Keratinocyte (primary cell): Measurements from ENCODE around the gene MED31. TPM values are rescaled to one million over a fixed set of nuclear protein-coding genes. Genes with fewer than 3 reads are reported as not detected.

ENCODE experiments used
- DNase-seq: peaks from one replicate; pipeline ENCODE4 v3.0.0-alpha.2; 2011; ENCODE audit warnings: low read depth, missing footprints, low spot score
- FAIRE-seq: peaks from 2 replicates; lab custom pipeline; 2011; peaks lifted over from hg19 to GRCh38; lab: Jason Lieb, UNC
- H2AFZ ChIP-seq: 2 replicates; pipeline ENCODE4 v1.6.0; 2012; ENCODE audit warnings: low read length, control low read depth, inconsistent platforms; ENCODE audit not compliant: control insufficient read depth
- H3K27ac ChIP-seq: 2 replicates; pipeline ENCODE4 v1.5.1; 2011; ENCODE audit warnings: low read length; ENCODE audit not compliant: control insufficient read depth, insufficient read depth
- H3K27me3 ChIP-seq: 3 replicates; pipeline ENCODE4 v1.6.0; 2011; ENCODE audit warnings: low read length; ENCODE audit not compliant: control insufficient read depth, insufficient read depth; ENCODE audit errors: extremely low read depth
- H3K36me3 ChIP-seq, 2 experiments: 2 replicates in 1 of 2; 3 replicates in 1 of 2; pipeline ENCODE4 v1.5.1; 2011; ENCODE audit warnings: low read length in 2 of 2, mild to moderate bottlenecking in 1 of 2; ENCODE audit not compliant: control insufficient read depth in 2 of 2, insufficient read depth in 2 of 2; ENCODE audit errors: extremely low read depth in 1 of 2
- H3K4me1 ChIP-seq: 3 replicates; pipeline ENCODE4 v1.5.1; 2011; ENCODE audit warnings: low read length; ENCODE audit not compliant: control insufficient read depth, insufficient read depth; ENCODE audit errors: extremely low read depth
- H3K4me2 ChIP-seq: 3 replicates; pipeline ENCODE4 v1.6.0; 2011; ENCODE audit warnings: low read depth, low read length; ENCODE audit not compliant: control insufficient read depth, insufficient read depth; ENCODE audit errors: extremely low read depth
- H3K4me3 ChIP-seq, 3 experiments: fragments of 200-600 bp in 1 of 3; sonication (generic) in 1 of 3; 2 replicates in 2 of 3; 3 replicates in 1 of 3; pipeline ENCODE4 v1.5.1; 2011 to 2016; ENCODE audit warnings: low read length in 3 of 3, mild to moderate bottlenecking in 3 of 3, control low read depth in 2 of 3, inconsistent platforms in 1 of 3, low read depth in 1 of 3, mixed read lengths in 1 of 3, mixed run types in 1 of 3, moderate library complexity in 1 of 3; ENCODE audit not compliant: control insufficient read depth in 2 of 3, insufficient read depth in 2 of 3; ENCODE audit errors: extremely low read depth in 1 of 3
- H3K79me2 ChIP-seq: 2 replicates; pipeline ENCODE4 v1.6.0; 2012; ENCODE audit warnings: low read length; ENCODE audit not compliant: control insufficient read depth, insufficient read depth
- H3K9ac ChIP-seq: 3 replicates; pipeline ENCODE4 v1.6.0; 2011; ENCODE audit warnings: low read length; ENCODE audit not compliant: control insufficient read depth, insufficient read depth; ENCODE audit errors: extremely low read depth
- H3K9me1 ChIP-seq: 3 replicates; pipeline ENCODE4 v1.6.0; 2011; ENCODE audit warnings: low read length; ENCODE audit not compliant: control insufficient read depth, insufficient read depth; ENCODE audit errors: extremely low read depth
- H3K9me3 ChIP-seq: 2 replicates; pipeline ENCODE4 v1.5.1; 2012; ENCODE audit warnings: low read depth, low read length; ENCODE audit not compliant: control insufficient read depth
- H4K20me1 ChIP-seq: 3 replicates; pipeline ENCODE4 v1.6.0; 2011; ENCODE audit warnings: low read length; ENCODE audit not compliant: control insufficient read depth, insufficient read depth; ENCODE audit errors: extremely low read depth
- CTCF ChIP-seq, 3 experiments: IDR thresholded peaks in 1 of 3; conservative IDR thresholded peaks in 1 of 3; optimal IDR thresholded peaks in 1 of 3; 2 replicates in 2 of 3; 3 replicates in 1 of 3; pipeline versions ENCODE3 to v1.5.1; 2011; ENCODE audit warnings: low read length in 3 of 3, mild to moderate bottlenecking in 3 of 3, moderate library complexity in 2 of 3, control low read depth in 1 of 3, inconsistent platforms in 1 of 3; ENCODE audit not compliant: insufficient read depth in 2 of 3; ENCODE audit errors: extremely low read depth in 1 of 3
- EZH2 ChIP-seq: IDR thresholded peaks from one replicate; pipeline ENCODE4 v1.6.1; 2012; ENCODE audit warnings: inconsistent platforms, mild to moderate bottlenecking, low read length, moderate library complexity
- dilution Hi-C: fragments of 300-500 bp; cut with MboI; formaldehyde crosslinking; loops from one replicate; pipeline ENCODE4 v1.7.0; 2020; ENCODE audit warnings: low sequenced_read_pairs; ENCODE audit not compliant: extremely low pct_ligation_motif_present
- polyA plus RNA-seq, 5 experiments: library from polyadenylated mRNA; depleted of rRNA in 3 of 5; stranded (reverse) in 3 of 5; stranded (forward) in 1 of 5; unstranded in 1 of 5; fragments of >200 nt; gene quantifications; 1 replicate in 1 of 5; 2 replicates in 3 of 5; 3 replicates in 1 of 5; pipeline versions ENCODE4 v1.2.1 to v1.2.3, GENCODE V29; 2011 to 2012; ENCODE audit warnings: missing spikeins in 2 of 5, low read depth in 1 of 5, low replicate concordance in 1 of 5

Gene MED31
- polyA plus RNA-seq, 1 donor (not counting 4 experiments of a cell fraction or from before 2014, with no cell fraction given) = 49.0 TPM

GRCh38 chr17:6637458-6637840 lies 14.0 kb downstream of the MED31 start:
- H3K9ac ChIP-seq = no peak overlapping the region

GRCh38 chr17:6636616-6637457 lies 14.6 kb downstream of the MED31 start:
- Histone ChIP-seq H3K79me2 (peaks cover 51% of the 10 kb centered on the region), H3K27ac (no peak overlapping the region), H3K9ac (no peak overlapping the region), H3K36me3 (peaks cover 5 to 17% of the 10 kb centered on the region in 2 experiments), H3K4me1 (peaks cover 17% of the 10 kb centered on the region), H3K27me3 (no peaks in the 10 kb centered on the region), H3K9me3 (no peaks in the 10 kb centered on the region), H3K4me2 (no peak overlapping the region), H2AFZ (no peak overlapping the region), H3K9me1 (peaks cover 3% of the 10 kb centered on the region), H4K20me1 (no peaks in the 10 kb centered on the region), H3K4me3 (no peak overlapping the region)
- dilution Hi-C loops = no loop called here
- no peak for FAIRE-seq
- TF ChIP-seq CTCF (optimal IDR thresholded peaks at IDR 0.05 in 1 of 3, IDR thresholded peaks at IDR 0.05 in 1 of 3, conservative IDR thresholded peaks at IDR 0.05 in 1 of 3; ENCODE audit: extremely low read depth in 1 of 3, insufficient read depth in 2 of 3, low read length in 3 of 3) = no peak
- no peak for TF ChIP-seq EZH2
- no peak for DNase-seq

More at GRCh38 chr17:6637458-6637840, 14.0 kb downstream of the MED31 start:
- Histone ChIP-seq H4K20me1 (no peaks in the 10 kb centered on the region), H3K9me3 (no peaks in the 10 kb centered on the region), H3K36me3 (peaks cover 4 to 17% of the 10 kb centered on the region in 2 experiments), H3K9me1 (peaks cover 3% of the 10 kb centered on the region), H3K4me2 (no peak overlapping the region), H3K4me1 (peaks cover 18% of the 10 kb centered on the region), H3K27ac (no peak overlapping the region), H3K79me2 (peaks cover 52% of the 10 kb centered on the region), H2AFZ (no peak overlapping the region), H3K4me3 (no peak overlapping the region), H3K27me3 (no peaks in the 10 kb centered on the region)
- TF ChIP-seq CTCF (optimal IDR thresholded peaks at IDR 0.05 in 1 of 3, IDR thresholded peaks at IDR 0.05 in 1 of 3, conservative IDR thresholded peaks at IDR 0.05 in 1 of 3; ENCODE audit: extremely low read depth in 1 of 3, insufficient read depth in 2 of 3, low read length in 3 of 3) (no peak), EZH2 (no peak)
- no peak for DNase-seq
- dilution Hi-C loops = no loop called here
- FAIRE-seq = no peak
